ENCODE data around the gene LAMC2.

LAMC2 gene

DNA sequence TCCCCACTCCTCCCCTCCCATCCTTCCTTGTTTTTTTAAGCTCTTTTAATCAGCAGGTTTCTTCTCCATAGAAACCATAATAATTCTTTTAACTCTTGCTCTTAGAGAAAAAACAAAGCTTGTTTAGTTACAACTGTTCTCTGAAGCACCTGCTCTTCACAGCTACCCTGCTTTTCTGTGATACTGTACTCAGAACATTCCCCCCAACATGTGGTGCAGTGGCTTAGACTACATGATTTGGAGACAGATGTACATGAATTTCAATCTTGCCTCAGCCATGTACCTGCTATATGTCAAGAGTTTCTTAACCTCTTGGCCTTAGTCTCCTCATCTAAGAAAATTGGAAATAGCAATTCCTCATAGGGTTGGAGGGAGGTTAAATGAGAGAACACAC is 33.5 kb downstream of the LAMC2 start:
- Histone ChIP-seq H3K27me3 (ENCODE audit: control insufficient read depth in 2 of 2, insufficient read depth in 2 of 2, low read length in 2 of 2) (no peaks in the 10 kb centered on the region), H3K9ac (ENCODE audit: low read depth in 1 of 2, low read length in 2 of 2) (no peak overlapping the region), H3K4me3 (ENCODE audit: low read length in 2 of 2) (no peak overlapping the region), H3K36me3 (ENCODE audit: control insufficient read depth in 2 of 2, insufficient read depth in 2 of 2, low read length in 2 of 2) (peaks cover 4 to 7% of the 10 kb centered on the region in 2 donors), H3K27ac (ENCODE audit: low read depth in 2 of 2, low read length in 2 of 2) (no peak overlapping the region), H3K9me3 (ENCODE audit: control insufficient read depth in 2 of 2, low read length in 2 of 2) (no peaks in the 10 kb centered on the region), H3K4me1 (ENCODE audit: control insufficient read depth in 2 of 2, insufficient read depth in 2 of 2, low read length in 2 of 2) (peaks cover 0 to 3% of the 10 kb centered on the region in 2 donors)

DNA sequence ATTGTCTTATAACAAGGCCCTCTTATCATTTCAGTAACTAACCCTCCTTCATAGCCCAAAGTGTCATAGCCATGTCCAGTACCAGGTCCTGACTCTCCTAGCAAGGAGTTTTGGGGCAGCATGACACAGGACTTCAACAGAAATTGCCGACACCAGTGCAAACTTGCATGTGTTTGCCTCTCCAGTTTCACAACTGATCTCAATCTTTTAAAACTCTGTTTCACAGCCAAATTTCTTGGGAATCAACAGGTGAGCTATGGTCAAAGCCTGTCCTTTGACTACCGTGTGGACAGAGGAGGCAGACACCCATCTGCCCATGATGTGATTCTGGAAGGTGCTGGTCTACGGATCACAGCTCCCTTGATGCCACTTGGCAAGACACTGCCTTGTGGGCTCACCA is 36.8 kb downstream of the LAMC2 start:
- H3K9me3 ChIP-seq (ENCODE audit: control insufficient read depth in 2 of 2, low read length in 2 of 2), result no peaks in the 10 kb centered on the region
- peaks cover 0 to 4% of the 10 kb centered on the region in 2 donors for H3K36me3 ChIP-seq (ENCODE audit: control insufficient read depth in 2 of 2, insufficient read depth in 2 of 2, low read length in 2 of 2)

GRCh38 chr1:183223467-183223866 is 37.4 kb downstream of the LAMC2 start:
- H3K36me3 ChIP-seq (ENCODE audit: control insufficient read depth in 2 of 2, insufficient read depth in 2 of 2, low read length in 2 of 2), result peaks cover 0 to 4% of the 10 kb centered on the region in 2 donors
- peaks cover 0 to 7% of the 10 kb centered on the region in 2 donors for H3K4me1 ChIP-seq (ENCODE audit: control insufficient read depth in 2 of 2, insufficient read depth in 2 of 2, low read length in 2 of 2)
- no peak overlapping the region for H3K9ac ChIP-seq (ENCODE audit: low read depth in 1 of 2, low read length in 2 of 2)
- H3K4me3 ChIP-seq (ENCODE audit: low read length in 2 of 2), result no peak overlapping the region
- no peak overlapping the region for H3K27ac ChIP-seq (ENCODE audit: low read depth in 2 of 2, low read length in 2 of 2)
- H3K9me3 ChIP-seq (ENCODE audit: control insufficient read depth in 2 of 2, low read length in 2 of 2), result no peaks in the 10 kb centered on the region
- H3K27me3 ChIP-seq (ENCODE audit: control insufficient read depth in 2 of 2, insufficient read depth in 2 of 2, low read length in 2 of 2), result no peaks in the 10 kb centered on the region

More for the DNA sequence above, 36.8 kb downstream of the LAMC2 start:
- Histone ChIP-seq H3K9ac (ENCODE audit: low read depth in 1 of 2, low read length in 2 of 2) (no peak overlapping the region), H3K4me3 (ENCODE audit: low read length in 2 of 2) (no peak overlapping the region), H3K27me3 (ENCODE audit: control insufficient read depth in 2 of 2, insufficient read depth in 2 of 2, low read length in 2 of 2) (no peaks in the 10 kb centered on the region), H3K4me1 (ENCODE audit: control insufficient read depth in 2 of 2, insufficient read depth in 2 of 2, low read length in 2 of 2) (peaks cover 0 to 3% of the 10 kb centered on the region in 2 donors), H3K27ac (ENCODE audit: low read depth in 2 of 2, low read length in 2 of 2) (no peak overlapping the region)

GRCh38 chr1:183226361-183226760 is 40.3 kb downstream of the LAMC2 start:
- Histone ChIP-seq H3K9me3 (ENCODE audit: control insufficient read depth in 2 of 2, low read length in 2 of 2) (no peaks in the 10 kb centered on the region), H3K4me3 (ENCODE audit: low read length in 2 of 2) (no peak overlapping the region), H3K9ac (ENCODE audit: low read depth in 1 of 2, low read length in 2 of 2) (no peak overlapping the region), H3K27ac (ENCODE audit: low read depth in 2 of 2, low read length in 2 of 2) (no peak overlapping the region), H3K36me3 (ENCODE audit: control insufficient read depth in 2 of 2, insufficient read depth in 2 of 2, low read length in 2 of 2) (peaks cover 0 to 4% of the 10 kb centered on the region in 2 donors), H3K27me3 (ENCODE audit: control insufficient read depth in 2 of 2, insufficient read depth in 2 of 2, low read length in 2 of 2) (no peaks in the 10 kb centered on the region), H3K4me1 (ENCODE audit: control insufficient read depth in 2 of 2, insufficient read depth in 2 of 2, low read length in 2 of 2) (peaks cover 6 to 10% of the 10 kb centered on the region in 2 donors)

DNA sequence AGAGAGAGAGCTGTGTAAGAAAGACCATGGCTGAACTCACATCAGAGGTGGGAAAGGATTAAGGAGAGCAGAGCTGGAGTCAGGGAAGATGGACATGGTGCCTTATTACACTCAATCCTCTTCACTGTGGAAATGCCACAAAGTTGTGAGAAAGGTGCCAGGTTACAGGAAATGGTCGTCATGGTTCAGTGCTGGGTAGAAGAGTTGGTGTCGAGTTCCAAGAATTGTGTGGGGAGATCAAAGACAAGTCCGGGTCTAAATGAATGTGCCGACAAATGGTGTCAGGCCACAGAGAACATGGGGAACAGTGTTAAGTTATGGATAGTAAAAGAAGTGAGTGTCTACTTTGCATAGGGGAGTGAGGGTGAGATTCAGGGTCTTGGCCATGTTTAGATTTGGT is 40.9 kb downstream of the LAMC2 start:
- Histone ChIP-seq H3K27ac (ENCODE audit: low read depth in 2 of 2, low read length in 2 of 2) (no peak overlapping the region), H3K4me1 (ENCODE audit: control insufficient read depth in 2 of 2, insufficient read depth in 2 of 2, low read length in 2 of 2) (peaks cover 6 to 10% of the 10 kb centered on the region in 2 donors), H3K9me3 (ENCODE audit: control insufficient read depth in 2 of 2, low read length in 2 of 2) (no peaks in the 10 kb centered on the region), H3K9ac (ENCODE audit: low read depth in 1 of 2, low read length in 2 of 2) (no peak overlapping the region), H3K4me3 (ENCODE audit: low read length in 2 of 2) (no peak overlapping the region), H3K27me3 (ENCODE audit: control insufficient read depth in 2 of 2, insufficient read depth in 2 of 2, low read length in 2 of 2) (no peaks in the 10 kb centered on the region), H3K36me3 (ENCODE audit: control insufficient read depth in 2 of 2, insufficient read depth in 2 of 2, low read length in 2 of 2) (peaks cover 2 to 4% of the 10 kb centered on the region in 2 donors)

DNA sequence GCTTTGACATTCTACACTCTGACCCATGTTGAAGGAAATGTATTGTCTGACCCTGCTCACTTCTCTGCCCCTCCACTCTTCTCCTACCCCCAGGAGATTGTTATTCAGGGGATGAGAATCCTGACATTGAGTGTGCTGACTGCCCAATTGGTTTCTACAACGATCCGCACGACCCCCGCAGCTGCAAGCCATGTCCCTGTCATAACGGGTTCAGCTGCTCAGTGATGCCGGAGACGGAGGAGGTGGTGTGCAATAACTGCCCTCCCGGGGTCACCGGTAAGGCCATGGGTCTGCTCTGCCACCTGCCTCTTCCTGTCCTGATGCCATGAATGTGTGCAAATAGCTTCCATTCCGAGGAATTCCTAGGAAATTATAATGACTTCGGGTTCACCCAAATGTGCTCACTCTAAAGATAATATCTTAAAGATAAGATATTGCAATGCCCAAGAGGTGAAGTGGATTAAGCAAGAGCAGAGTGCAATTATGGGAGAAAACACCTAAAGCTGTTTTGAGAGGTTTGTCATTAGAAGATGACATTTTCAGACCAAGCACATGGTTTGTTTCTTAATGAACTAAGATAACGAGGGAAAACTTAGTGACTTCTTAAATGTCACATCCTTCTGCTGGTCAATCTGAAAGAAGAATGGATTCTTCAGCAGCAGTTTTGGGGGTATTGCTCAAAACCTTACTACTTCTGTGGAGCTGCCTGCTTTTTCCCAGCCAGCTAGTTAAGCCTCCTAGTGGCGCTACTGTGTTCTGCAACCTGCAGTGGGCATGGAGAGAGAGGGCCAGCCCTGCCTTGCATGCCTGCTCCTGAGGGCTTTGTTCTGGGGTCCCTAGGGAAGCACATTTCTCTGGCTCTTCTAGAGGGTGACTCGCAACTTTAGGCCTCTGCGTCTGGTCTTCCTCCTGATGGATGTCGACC is 41.6 kb downstream of the LAMC2 start:
- Histone ChIP-seq H3K36me3 (ENCODE audit: control insufficient read depth in 2 of 2, insufficient read depth in 2 of 2, low read length in 2 of 2) (peaks cover 3 to 4% of the 10 kb centered on the region in 2 donors), H3K9ac (ENCODE audit: low read depth in 1 of 2, low read length in 2 of 2) (no peak overlapping the region), H3K27me3 (ENCODE audit: control insufficient read depth in 2 of 2, insufficient read depth in 2 of 2, low read length in 2 of 2) (no peaks in the 10 kb centered on the region), H3K9me3 (ENCODE audit: control insufficient read depth in 2 of 2, low read length in 2 of 2) (no peaks in the 10 kb centered on the region), H3K4me3 (ENCODE audit: low read length in 2 of 2) (no peak overlapping the region), H3K27ac (ENCODE audit: low read depth in 2 of 2, low read length in 2 of 2) (no peak overlapping the region), H3K4me1 (ENCODE audit: control insufficient read depth in 2 of 2, insufficient read depth in 2 of 2, low read length in 2 of 2) (peaks cover 6 to 10% of the 10 kb centered on the region in 2 donors)

GRCh38 chr1:183228347-183229220 is 42.5 kb downstream of the LAMC2 start:
- Histone ChIP-seq H3K9ac (ENCODE audit: low read depth in 1 of 2, low read length in 2 of 2) (no peak overlapping the region), H3K27ac (ENCODE audit: low read depth in 2 of 2, low read length in 2 of 2) (no peak overlapping the region), H3K36me3 (ENCODE audit: control insufficient read depth in 2 of 2, insufficient read depth in 2 of 2, low read length in 2 of 2) (peaks cover 0 to 4% of the 10 kb centered on the region in 2 donors), H3K4me1 (ENCODE audit: control insufficient read depth in 2 of 2, insufficient read depth in 2 of 2, low read length in 2 of 2) (peaks cover 6 to 10% of the 10 kb centered on the region in 2 donors), H3K4me3 (ENCODE audit: low read length in 2 of 2) (no peak overlapping the region), H3K9me3 (ENCODE audit: control insufficient read depth in 2 of 2, low read length in 2 of 2) (no peaks in the 10 kb centered on the region), H3K27me3 (ENCODE audit: control insufficient read depth in 2 of 2, insufficient read depth in 2 of 2, low read length in 2 of 2) (no peaks in the 10 kb centered on the region)

DNA sequence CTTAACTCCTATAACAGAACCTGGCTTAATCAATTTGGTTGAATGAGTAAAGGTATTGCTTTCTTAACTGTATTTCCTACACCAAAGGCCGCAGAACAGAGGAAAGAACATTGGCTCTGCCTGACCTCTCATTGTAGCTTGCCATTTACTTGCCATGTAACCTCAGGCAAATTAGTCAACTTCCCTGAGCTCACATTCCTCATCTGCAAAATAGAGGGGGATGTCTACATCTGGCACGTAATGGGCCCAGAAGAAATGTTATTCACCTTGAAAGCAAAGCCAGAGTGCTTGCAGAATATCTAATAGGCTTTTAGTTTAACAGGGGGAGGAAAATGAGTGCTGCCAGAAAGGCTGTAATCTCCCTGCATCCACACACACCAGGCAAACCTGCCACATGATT is 44.3 kb downstream of the LAMC2 start:
- H3K36me3 ChIP-seq (ENCODE audit: control insufficient read depth in 2 of 2, insufficient read depth in 2 of 2, low read length in 2 of 2), result peaks cover 0 to 4% of the 10 kb centered on the region in 2 donors
- H3K4me3 ChIP-seq (ENCODE audit: low read length in 2 of 2), result no peak overlapping the region
- peaks cover 6 to 10% of the 10 kb centered on the region in 2 donors for H3K4me1 ChIP-seq (ENCODE audit: control insufficient read depth in 2 of 2, insufficient read depth in 2 of 2, low read length in 2 of 2)
- H3K9me3 ChIP-seq (ENCODE audit: control insufficient read depth in 2 of 2, low read length in 2 of 2), result no peaks in the 10 kb centered on the region
- H3K27ac ChIP-seq (ENCODE audit: low read depth in 2 of 2, low read length in 2 of 2), result no peak overlapping the region
- no peaks in the 10 kb centered on the region for H3K27me3 ChIP-seq (ENCODE audit: control insufficient read depth in 2 of 2, insufficient read depth in 2 of 2, low read length in 2 of 2)
- H3K9ac ChIP-seq (ENCODE audit: low read depth in 1 of 2, low read length in 2 of 2), result no peak overlapping the region

DNA sequence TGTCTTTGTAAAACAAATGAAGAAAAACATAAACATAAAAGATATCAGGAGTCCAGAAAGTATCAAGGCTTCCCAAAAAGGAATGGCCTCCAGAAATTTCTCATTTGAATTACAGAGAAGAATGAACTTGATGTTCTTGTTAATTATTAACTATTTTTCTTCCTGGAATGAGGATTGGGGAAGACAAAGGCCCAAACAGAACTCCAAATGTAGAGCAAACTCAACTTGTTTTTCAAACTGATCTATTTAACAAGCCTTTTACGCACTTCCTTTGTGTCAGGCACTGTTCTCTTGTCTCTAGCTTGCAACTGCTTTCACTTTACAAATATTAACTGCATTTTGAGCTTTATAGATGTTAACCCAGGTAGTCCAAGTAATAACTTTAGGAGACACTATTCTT is 45.5 kb downstream of the LAMC2 start:
- Histone ChIP-seq H3K9ac (ENCODE audit: low read depth in 1 of 2, low read length in 2 of 2) (no peak overlapping the region), H3K4me1 (ENCODE audit: control insufficient read depth in 2 of 2, insufficient read depth in 2 of 2, low read length in 2 of 2) (peaks cover 6 to 10% of the 10 kb centered on the region in 2 donors), H3K27ac (ENCODE audit: low read depth in 2 of 2, low read length in 2 of 2) (no peak overlapping the region), H3K4me3 (ENCODE audit: low read length in 2 of 2) (no peak overlapping the region), H3K9me3 (ENCODE audit: control insufficient read depth in 2 of 2, low read length in 2 of 2) (no peaks in the 10 kb centered on the region), H3K36me3 (ENCODE audit: control insufficient read depth in 2 of 2, insufficient read depth in 2 of 2, low read length in 2 of 2) (peaks cover 0 to 4% of the 10 kb centered on the region in 2 donors), H3K27me3 (ENCODE audit: control insufficient read depth in 2 of 2, insufficient read depth in 2 of 2, low read length in 2 of 2) (no peaks in the 10 kb centered on the region)

DNA sequence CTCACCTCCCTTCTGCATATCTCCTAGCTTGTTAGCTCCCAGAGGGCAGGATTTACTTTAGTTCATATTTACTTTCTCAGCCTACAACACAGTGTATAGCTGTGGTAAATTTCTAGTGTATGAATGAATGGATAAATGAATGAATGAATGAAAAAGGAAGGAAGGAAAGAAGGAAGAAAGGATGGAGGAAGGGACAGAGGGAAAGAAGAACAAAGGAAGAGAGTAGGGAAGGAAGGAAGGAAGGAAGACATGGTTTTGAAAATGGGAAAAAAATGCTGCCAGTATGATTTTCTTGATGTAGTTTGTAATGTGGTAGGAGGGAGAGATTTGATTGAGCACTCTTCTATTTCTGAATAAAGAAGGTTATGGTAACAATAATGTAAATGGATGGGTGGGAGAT is 47.0 kb downstream of the LAMC2 start:
- Histone ChIP-seq H3K4me1 (ENCODE audit: control insufficient read depth in 2 of 2, insufficient read depth in 2 of 2, low read length in 2 of 2) (peaks cover 6 to 10% of the 10 kb centered on the region in 2 donors), H3K27ac (ENCODE audit: low read depth in 2 of 2, low read length in 2 of 2) (no peak overlapping the region), H3K27me3 (ENCODE audit: control insufficient read depth in 2 of 2, insufficient read depth in 2 of 2, low read length in 2 of 2) (no peaks in the 10 kb centered on the region)

More for the DNA sequence above, 47.0 kb downstream of the LAMC2 start:
- Histone ChIP-seq H3K9me3 (ENCODE audit: control insufficient read depth in 2 of 2, low read length in 2 of 2) (no peaks in the 10 kb centered on the region), H3K4me3 (ENCODE audit: low read length in 2 of 2) (no peak overlapping the region), H3K9ac (ENCODE audit: low read depth in 1 of 2, low read length in 2 of 2) (no peak overlapping the region), H3K36me3 (ENCODE audit: control insufficient read depth in 2 of 2, insufficient read depth in 2 of 2, low read length in 2 of 2) (peaks cover 0 to 4% of the 10 kb centered on the region in 2 donors)

All from mucosa of rectum (tissue), 2 donors.